ENCODE data around the gene CDKN2B-AS1.
A peak's percentile ranks its signal among the peaks of the same experiment; 100 is the strongest.

The CDKN2B-AS1 gene

GRCh38 chr9:22124263-22125011 is 129.8 kb downstream of the CDKN2B-AS1 start:
- DNase-seq: no peak

- DNase-seq: no peak
These were observed 134.5 kb downstream of the CDKN2B-AS1 start for GRCh38 chr9:22129133-22129532.

- no peak for DNase-seq
These were observed 135.0 kb downstream of the CDKN2B-AS1 start for GRCh38 chr9:22129633-22130032.

DNA sequence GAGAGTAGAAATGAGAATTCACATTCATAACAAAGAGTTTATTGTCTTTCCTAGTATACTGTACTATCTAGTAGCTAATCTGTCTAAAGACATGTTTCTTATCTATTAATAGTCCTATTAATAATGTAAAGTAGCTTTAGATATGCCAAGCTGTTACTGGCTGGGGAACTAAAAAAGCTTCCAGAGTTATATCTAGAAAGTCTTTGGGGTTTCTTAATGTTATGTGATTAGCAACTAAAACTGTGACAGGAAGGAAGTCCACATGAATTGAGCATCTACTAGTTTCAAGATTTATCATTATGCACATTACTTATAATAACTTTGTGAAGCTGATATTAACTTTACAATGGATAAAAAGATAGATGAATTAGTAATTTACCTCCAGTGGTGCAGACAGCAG is 137.2 kb downstream of the CDKN2B-AS1 start:
- no peak for DNase-seq

- no peak for DNase-seq
These were observed 139.8 kb downstream of the CDKN2B-AS1 start for GRCh38 chr9:22134390-22134789.

DNA sequence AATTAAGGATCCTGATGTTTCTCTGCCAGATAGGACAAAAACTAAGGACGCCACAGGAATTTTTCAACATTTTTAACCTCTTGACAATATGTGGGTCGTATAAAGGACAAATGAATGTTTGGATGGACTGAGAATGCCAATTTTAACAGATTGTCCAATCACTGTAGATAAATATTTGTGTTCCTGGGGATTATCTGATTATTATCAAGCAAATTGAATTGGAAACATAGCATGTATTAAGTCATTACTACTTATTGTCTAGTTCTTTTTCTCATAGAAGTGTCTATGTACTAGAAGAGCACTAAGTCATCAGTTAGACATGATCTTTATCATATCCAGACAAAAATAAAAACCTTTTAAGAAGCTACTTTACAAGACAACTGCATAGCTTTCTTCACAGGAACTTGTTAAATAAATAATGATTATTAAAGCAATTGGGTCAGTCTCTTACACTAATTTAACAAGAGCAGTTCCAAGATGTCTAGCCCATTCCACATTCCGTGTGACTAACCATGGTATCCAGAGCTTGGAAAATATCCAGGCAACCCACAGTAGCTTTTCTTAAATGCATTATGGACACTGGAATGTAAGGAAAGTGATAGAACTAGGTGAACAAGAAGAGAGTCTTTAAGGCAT is 142.0 kb downstream of the CDKN2B-AS1 start:
- no peak for DNase-seq

DNA sequence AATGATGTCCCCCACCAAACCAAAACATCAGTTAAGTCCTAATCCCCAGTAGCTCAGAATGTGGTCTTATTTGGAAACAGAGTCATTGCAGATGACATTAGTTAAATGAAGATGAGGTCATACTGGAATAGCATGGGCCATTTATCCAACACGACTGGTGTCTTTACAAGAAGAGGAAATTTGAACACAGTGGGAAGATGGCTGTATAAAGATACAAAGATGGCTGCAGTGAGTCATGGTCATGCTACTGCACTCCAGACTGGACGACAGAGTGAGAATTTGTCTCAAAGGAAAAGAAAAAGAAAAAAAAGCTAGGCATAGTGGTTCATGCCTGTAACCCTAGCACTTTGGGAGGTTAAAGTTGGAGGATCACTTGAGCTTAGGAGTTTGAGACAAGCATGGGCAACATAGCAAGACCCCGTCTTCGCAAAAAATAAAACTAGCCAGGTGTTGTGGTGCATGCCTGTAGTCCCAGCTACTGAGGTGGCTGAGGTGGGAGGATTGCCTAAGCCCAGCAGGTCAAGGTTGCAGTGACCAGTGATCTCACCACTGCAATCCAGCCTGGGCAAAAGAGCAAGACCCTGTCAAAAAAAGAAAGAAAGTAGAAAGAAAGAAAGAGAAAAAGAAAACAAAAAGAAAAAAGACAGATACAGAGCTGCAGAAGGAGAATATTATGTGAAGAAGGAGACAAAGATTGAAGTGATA is 144.5 kb downstream of the CDKN2B-AS1 start:
- no peak for DNase-seq

GRCh38 chr9:22141908-22142307 is 147.3 kb downstream of the CDKN2B-AS1 start:
- DNase-seq: no peak

DNA sequence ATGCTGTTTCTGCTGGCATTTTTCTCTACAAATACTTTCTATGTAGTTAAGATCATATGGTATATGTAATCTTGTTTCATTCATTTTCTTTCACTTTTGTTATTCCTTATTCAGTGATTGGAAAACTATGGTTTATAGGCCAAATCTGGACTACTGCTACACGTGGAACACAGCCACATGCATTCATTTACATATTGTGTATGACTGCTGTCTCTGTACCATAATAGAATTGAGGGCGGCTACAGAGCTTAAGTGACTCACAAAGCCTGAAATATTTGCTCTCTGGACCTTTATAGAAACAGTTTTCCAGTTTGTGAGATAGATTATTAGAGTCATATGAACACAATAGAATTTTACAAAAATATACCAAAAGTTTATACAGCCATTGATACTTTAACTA is 148.1 kb downstream of the CDKN2B-AS1 start:
- DNase-seq: no peak

DNA sequence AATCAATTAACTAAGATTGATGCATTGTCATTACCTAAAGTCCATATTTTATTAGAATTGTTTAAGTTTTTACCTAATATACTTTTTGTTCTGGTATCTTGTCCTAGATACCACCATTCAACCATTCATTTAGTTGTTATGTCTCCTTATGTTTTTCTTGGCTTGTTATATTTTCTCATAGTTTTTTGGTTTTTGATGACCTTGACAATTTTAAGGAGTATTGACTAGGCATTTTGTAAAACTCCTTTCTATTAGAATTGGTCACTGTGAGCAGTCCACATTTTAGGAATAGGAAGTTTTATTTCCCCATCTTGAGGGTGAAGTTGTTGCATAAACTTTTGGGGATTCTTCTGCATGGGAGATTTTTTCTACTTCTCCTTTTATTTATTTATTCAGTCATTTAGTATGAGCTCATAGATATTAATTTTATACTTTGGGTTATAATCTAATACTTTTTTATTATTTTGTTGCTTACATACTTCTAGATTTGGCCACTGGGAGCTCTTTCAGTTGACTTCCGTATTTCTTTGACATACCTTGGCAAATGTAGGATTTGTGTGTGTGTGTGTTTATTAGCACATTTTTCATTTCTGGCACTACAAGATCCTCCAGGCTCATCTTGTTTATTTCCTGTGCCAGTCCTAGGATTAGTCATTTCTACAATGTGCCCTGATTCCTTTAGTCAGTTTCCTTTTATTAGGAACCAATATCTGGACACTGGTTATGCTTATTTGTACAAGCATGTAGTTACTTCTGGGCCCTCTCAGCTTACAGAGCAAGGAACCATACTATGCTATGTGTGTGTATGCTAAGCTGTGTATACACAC is 149.4 kb downstream of the CDKN2B-AS1 start:
- DNase-seq: no peak

- no peak for DNase-seq
These were observed 152.0 kb downstream of the CDKN2B-AS1 start for GRCh38 chr9:22146604-22147003.

DNA sequence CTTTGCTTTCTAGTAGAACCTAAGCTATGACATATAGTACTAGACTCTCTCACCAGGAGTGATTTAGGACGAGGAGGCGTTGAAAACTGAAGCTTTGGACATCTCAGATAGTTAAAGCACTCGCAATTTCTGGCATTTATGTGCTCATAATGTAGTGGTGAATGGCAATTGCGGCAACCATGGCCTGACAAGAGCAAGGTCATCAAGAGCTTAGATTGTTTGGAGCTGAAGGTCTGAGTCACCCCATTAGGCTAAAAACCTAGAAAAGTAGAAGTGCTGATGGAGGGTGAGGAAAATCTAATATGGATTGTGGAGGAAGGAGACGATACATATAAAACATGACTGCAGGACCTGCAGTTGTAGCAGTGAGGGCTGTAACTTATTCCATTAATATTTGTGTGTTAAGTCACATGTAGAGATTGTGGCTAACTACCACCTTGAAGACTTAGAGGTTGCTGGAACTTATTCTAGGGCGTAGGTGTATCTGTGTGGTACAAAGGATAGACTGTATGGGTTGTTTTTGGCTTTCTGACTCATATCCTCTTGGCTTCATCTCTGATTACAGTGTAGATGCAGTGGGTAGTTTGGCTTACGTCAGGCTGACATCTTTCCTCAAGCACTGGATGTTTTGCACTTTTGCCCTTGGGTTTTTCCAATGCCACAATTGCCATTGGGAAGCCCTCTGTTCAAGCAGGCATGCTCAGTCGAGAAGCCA is 153.4 kb downstream of the CDKN2B-AS1 start:
- DNase-seq: peak; percentile 32

DNA sequence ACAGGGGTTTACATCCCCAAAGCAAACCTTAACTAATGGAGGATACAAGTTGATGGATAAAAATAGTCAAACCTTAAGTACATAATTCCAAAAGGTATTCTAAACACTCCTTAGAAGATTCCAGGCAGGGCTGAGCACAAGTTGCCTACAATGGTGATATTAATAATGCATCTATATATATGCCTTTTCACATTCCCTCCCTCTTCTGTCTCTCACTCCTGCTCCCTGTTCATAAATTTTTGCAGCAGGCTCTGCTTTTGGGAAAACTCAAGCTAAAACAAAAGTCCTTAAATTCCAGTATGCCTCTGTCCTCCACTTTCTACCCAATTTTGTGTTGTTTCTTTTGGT is 153.9 kb downstream of the CDKN2B-AS1 start:
- no peak for DNase-seq

GRCh38 chr9:22148876-22149637 is 154.5 kb downstream of the CDKN2B-AS1 start:
- DNase-seq: no peak

DNA sequence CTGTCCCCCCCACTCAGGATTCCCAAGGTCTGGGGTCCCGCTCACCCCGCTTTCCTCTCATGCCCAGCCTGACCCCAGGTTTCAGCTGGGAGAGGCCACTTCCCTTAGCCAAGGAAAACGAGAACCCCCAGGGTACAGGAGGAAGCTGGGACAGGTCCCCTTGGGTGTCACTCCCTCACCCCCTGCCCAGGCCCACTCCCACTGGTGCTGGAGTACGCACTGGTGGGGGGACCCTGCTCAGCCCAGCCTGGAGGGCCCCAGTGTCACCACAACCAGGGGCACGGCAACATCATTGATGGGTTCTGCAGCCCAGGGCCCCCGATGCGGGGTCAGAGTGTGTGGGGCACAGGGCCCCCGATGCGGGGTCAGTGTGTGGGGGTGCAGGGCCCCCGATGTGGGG is 159.5 kb downstream of the CDKN2B-AS1 start:
- DNase-seq: no peak

- no peak for DNase-seq
These were observed 162.0 kb downstream of the CDKN2B-AS1 start for GRCh38 chr9:22156586-22156985.

GRCh38 chr9:22157276-22157675 is 162.7 kb downstream of the CDKN2B-AS1 start:
- no peak for DNase-seq

DNA sequence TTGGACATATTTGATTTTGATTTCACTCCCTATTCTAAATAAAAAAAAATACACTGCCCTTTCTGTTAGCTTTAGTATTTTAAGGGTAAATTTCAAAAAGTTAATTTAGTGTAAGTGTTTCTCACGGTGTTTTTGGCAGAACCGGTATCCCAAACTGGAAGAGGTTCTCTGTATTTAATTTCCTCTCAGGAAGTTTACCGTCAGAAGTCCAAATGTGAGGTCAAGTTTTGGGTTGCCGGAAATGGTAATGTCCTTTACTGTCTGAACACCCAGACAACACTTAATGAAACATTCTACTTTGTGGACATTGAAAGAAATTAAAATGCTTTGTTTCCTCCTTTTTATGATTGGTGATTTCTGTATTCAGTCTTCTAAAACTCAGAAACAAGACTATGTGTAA is 163.2 kb downstream of the CDKN2B-AS1 start:
- no peak for DNase-seq

- DNase-seq: no peak
These were observed 163.7 kb downstream of the CDKN2B-AS1 start for GRCh38 chr9:22158271-22158670.

DNA sequence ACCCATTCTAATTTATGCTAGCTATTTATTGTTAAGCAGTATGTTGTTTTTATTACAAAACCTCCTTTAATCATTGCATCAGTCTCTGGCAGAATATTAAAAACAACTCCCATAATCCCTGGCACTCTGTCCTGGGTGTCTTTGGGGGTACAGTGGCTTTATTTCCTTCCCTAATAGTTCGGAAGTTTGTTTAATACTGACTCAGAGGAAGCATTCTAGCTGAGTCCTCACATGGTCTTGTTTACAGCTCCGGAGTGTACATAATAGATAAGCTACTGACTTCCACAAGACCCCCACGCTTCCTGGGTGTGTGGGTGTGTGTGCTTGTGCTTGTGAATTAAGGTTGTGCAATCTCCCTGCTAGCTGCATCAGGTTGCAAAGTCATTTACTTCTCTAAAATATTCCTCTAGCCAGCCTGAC is 164.3 kb downstream of the CDKN2B-AS1 start:
- no peak for DNase-seq

GRCh38 chr9:22159586-22159985 is 165.0 kb downstream of the CDKN2B-AS1 start:
- DNase-seq: no peak

DNA sequence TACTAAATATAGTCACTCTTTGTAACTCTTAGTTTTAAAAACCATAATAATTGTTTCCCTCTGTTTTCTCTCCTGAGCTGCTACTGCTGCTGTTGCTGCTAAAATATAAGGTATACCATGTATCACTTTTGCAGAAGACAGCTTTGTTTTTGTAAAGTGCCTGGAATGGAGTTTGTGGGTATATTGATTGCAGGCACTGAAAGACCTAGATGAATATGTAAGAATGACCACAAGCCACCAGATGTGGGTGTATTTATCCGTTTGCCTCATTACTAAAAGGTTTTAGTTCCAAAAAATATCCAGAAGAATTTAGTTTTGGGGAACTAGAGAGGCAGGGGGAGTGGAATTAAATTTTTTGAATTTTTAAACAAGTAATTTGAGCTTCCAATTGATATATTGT is 165.6 kb downstream of the CDKN2B-AS1 start:
- no peak for DNase-seq

Data from stimulated activated CD4-positive, alpha-beta T cell treated with anti-CD3 and anti-CD28 coated beads, Interleukin-15, amount 100 ng/mL, for 24 hours (primary cell).